Middle frontal gyrus (tissue), 1 donor: Measurements from ENCODE around the gene ASGR2.
"Not testable (repeated sequence)": the region's sequence is repeated elsewhere in the genome, so short reads cannot be mapped to it uniquely, and the experiment has no call there.

ENCODE experiments used
- DNase-seq: peaks from one replicate; pipeline ENCODE4 v3.0.0-alpha.2; 2015; ENCODE audit warnings: low spot score; ENCODE audit errors: extremely low spot score

The ASGR2 gene

DNA sequence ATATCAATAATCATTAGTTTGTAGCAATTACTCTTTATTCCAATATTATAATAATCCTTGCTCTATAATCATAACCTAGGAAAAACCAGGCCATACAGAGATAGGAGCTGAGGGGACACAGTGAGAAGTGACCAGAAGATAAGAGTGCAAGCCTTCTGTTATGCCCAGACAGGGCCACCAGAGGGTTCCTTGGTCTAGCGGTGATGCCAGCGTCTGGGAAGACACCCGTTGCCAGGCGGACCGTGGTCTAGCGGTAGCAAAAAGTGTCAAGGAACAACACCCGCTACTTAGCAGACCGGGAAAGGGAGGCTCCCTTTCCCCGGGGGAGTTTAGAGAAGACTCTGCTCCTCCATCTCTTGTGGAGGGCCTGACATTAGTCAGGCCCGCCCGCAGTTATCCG lies 11.8 kb upstream of the ASGR2 start:
- not testable (repeated sequence) for DNase-seq

DNA sequence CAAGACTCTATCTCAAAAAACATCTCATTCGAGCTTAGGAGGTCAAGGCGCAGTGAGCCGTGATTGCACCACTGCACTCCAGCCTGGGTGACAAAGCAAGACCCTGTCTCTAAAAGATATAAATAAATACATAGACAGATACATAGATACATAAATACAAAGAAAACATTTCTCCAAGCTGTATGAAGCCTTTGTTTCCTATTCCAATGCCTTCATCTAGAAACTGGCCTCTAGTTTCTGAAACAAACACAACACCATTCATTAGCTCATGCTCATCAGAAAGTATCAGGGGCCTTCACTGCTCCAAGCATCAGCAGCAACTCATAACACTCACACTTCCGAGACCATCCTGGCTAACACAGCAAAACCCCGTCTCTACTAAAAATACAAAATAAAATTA lies 10.3 kb upstream of the ASGR2 start:
- no peak for DNase-seq

DNA sequence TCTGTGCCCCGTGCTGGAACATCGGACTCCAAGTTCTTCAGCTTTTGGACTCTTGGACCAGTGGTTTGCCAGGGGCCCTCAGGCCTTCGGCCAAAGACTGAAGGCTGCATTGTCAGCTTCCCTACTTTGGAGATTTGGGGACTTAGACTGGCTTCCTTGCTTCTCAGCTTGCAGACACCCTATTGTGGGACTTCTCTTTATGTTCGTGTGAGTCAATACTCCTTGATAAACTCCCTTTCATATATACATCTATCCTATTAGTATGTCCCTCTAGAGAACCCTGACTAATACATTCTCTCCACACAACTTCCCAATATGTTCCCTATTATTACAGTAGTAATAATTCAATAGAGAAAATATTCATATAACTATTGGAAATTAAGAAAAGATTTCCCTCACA lies 9.2 kb upstream of the ASGR2 start:
- no peak for DNase-seq

DNA sequence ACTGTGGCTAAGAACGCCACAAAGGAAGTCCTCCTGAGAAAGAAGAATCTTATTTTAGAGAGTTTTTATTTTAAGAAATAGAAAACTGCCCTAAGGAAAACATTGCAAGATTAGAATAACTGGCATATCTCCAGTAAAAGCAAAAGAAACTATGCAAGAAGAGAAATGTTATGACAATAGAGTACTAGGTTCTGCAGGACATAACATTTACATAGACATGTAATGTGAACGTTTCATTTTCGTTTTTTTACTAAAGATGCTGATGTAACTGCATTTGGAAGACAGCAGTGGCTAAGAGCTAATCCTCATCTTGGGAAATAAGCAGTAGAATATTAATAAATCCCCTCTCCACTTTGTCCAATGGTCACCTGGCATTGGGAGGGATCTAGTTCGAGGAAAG lies 7.8 kb upstream of the ASGR2 start:
- DNase-seq, result no peak

DNA sequence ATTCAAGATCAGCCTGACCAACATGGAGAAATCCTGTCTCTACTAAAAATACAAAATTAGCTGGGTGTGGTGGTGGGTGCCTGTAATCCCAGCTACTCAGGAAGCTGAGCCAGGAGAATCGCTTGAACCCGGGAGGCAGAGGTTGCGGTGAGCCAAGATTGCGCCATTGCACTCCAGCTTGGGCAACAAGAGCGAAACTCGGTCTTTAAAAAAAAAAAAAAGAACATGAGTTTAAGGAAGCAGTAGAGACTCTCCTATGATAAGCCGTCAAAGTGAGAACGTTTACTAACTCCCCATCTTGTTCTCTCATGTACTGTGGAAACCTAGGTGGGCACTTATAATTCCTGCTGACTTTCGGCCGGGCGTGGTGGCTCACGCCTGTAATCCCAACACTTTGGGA lies 6.0 kb upstream of the ASGR2 start:
- DNase-seq, result not testable (repeated sequence)

DNA sequence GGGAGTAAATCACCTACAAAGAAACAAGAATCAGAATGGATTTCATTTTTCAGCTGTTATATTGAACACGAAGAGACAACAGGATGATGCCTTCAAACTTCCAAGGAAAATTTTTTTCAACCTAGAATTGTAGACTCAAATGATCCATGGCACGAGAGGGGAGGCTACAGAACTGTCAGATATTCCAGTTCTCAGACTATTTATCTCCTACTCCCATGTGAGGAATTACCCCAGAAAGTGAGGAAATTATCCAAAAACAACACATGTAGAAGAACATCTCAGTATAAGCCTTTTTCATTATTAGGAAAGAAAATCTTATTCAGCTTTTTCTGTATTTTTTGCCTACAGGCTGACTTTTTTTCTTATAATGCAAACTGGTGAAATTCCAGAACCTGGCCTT lies 5.5 kb upstream of the ASGR2 start:
- DNase-seq, result no peak

DNA sequence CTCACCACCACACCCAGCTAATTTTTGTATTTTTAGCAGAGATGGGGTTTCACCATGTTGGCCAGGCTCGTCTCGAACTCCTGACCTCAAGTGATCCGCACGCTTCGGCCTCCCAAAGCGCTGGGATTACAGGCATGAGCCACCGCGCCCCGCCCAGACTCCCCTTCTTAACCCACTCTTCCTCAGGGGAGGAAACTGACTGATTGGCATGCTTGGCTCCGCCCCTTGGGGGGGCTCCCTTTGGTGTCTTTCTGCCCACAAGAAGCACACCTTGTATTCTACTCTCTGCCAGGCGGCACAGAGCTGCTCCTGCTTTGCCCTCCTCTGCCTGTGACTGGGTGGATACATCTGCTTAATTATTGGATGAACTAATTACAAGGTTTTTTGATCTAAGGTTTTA lies 4.7 kb upstream of the ASGR2 start:
- no peak for DNase-seq

DNA sequence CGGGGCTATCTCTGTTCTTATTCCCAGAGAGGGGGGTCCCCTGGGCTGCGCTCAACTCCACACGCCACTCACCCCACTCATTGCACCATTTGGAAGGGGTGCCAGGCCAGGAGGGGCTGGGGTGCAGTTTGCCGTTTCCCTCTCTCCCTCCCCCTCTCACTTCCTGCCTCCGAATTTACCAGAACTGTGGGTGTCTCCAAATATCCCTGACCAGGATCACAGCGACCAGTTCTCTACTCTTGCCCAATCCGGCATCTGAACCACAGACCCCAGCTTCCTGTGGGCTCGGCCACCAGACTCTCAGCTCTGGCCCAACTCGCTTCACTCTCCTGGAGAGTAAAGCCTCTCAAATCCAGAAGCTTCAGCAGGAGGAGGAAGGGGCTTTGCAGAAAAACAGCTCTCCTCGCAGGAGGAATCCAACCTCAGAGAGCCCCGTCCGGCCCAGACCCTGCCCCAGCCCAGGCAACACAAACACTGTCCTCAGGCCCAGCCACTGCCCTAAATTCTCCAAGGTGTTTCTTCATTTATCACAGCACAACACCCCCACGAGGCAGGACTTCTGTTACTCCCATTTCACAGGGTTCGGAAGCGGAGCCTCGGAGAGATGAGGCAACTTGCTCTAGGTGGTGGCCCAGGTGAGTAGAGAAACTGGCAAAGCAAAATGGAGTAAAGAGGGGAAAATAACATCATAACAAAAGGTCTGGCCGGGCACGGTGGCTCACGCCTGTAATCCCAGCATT lies 423 bp upstream of the ASGR2 start:
- DNase-seq, result no peak

DNA sequence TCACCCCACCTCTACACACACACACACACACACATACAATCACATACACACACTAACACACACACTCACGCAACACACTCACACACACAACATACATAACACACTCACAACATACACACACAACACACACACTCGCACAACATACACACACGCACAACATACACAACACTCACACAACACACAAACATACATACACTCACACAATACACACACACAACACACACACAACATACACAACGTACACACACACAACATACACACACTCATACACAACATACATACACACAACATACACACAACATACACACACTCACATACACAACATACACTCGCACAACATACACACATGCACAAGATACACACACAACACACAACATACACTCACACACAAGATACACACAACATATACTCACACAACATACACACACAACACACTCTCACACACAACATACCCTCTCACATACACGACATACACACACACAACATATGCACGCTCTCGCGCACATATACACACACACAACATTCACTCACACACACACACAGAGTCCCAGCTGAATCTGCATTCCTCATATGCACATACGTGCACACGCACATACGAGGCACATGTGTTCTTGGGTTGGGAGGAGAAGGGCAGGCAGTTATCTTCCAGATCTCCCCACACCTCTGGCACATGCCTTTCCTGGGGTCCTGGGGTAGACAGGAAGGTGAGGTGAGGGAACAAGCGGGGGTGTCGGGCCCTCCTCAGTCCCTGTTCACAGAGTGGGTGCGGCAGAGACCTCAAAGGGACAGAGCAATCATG lies 1.1 kb downstream of the ASGR2 start:
- DNase-seq, result no peak

DNA sequence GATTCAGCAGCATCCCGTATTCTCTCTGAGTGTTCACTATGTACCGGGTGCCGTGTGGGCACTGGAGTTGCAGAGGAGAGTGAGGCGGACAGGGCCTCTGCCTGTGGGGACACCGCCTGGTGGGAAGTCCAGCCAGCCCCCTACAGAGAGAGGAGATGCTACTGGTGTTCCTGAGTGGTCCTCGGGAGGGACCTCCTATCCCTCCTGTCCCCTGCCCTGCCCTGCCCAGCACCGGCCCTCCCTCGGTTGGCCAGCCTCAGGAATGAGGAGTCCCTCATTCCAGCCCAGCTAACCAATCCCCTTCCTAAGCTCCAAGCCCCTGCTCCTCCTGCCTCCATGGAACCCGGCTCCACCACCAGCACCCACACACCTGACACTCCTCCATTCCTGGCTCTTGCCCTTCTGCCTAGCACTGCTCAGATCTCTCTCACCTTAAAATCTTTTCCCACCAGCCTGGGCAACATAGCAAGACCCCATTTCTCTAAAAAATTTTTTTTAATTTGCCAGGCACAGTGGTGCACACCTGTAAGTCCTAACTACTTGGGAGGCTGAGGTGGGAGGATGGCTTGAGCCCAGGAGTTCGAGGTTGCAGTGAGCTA lies 2.0 kb downstream of the ASGR2 start:
- no peak for DNase-seq

DNA sequence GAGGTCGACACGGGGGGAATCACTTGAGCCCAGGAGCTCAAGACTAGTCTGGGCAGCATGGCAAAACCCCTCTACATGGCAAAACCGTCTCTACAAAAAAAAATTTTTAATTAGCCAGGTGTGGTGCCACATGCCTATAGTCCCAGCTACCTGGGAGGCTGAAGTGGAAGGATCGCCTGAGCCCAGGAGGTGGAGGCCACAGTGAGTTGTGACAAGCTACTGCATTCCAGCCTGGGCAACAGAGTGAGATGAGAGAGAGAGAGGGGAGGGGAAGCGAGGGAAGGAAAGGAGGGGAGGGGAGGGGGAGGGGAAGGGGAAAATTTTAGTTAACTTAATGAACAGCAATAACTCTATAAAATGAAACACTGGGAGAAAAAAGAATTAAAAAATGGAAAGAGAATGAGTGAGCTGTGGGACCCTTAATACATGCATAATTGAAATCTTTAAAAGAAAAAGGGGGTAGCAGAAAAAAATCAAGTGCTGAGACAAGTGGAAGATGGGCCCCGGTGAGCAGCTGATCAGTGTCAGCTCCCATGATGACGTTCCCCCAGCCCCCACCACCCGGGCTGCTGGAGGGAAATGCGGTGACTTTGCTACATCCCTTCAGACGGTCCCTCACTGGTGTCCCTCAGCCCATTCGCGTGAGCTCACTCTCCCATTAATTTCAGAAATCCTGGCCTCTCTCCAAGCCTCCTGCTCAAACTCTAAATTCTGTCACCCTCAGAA lies 2.7 kb downstream of the ASGR2 start:
- DNase-seq, result no peak

DNA sequence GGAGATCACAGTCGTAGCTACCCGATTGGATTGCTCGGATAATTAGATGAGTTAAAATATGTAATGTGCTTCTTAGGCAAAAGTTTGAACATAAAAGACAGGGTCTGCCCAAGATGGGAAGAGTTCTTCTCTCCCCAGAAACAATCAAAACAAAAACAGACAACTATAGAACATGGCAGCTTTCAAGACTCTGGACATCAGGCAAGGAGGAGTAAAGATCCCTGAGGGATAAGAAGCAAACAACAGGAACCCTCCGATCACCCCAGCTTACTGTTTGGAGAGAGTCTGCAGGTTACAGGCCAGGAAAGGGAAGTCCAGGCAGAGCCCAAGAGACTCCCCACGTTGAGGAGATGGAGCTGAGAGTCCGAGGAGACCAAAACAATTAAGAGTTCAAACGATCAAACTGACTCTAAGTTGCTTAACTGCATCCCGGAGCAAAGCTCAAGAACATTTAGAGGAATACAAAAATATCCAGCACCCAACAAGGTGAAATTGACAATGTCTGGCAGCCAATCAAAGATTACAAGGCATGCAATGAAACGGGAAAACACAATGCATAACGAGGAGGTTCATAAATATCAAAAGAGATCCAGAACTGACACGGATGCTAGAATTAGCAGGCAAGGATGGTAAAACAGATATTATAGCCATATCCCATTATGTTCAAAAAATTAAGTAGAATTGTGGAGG lies 3.9 kb downstream of the ASGR2 start:
- DNase-seq, result no peak

DNA sequence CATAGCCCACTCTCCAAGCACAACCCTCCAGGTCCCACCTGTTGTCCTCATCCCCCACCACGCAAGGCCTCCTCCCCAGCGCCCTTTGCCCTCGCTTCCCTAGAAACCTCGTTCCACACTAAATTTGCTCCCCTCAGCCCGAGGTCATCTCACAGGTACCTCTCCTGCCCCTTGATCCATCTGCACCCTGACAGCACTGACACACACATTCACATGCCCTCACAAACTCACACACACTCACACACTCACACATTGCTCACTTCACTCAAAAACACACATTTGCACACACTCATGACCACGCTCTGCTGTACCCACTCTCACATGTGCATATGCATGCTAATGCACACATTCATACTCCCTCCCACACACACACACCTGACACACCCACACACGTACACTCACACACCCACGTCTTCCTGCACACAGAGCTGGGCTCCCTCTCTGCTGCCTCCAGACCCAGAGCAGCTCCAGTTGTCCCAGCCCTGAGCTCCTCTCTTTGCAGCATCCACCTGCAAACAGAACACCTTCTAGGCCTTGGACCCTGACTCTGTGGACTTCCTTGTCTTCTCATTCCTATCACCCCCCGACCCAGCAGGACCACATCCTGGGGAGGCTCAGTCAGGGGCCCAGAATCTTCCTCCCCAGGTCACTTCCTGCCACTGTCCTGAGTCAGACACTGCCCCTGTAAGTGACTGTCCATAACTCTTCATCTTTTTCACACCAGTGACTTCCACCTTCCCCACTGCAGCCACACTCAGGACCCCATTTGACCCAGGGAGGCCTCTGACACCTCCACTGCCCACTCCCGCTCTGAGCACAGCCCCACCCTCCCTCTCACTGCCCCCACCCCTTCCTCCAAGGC lies 4.9 kb downstream of the ASGR2 start:
- no peak for DNase-seq

DNA sequence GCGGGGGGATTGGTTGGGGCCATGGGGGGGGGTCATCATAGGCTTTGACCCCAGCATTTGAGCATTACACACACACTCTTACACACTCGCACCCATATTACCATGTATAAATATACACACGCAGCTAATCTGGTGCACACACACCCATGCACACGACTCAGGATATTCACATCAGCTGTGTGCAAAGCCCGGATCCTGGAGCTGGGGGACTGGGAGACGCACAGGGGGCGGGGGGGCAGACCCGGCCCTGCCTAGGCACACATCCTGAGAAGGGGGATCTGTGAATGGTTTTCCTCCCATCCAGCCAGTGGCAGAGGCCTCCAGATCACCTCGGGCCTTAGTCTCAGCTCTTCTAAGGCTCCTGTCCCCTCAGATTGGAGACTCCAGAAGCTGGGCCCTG lies 5.6 kb downstream of the ASGR2 start:
- DNase-seq, result no peak

DNA sequence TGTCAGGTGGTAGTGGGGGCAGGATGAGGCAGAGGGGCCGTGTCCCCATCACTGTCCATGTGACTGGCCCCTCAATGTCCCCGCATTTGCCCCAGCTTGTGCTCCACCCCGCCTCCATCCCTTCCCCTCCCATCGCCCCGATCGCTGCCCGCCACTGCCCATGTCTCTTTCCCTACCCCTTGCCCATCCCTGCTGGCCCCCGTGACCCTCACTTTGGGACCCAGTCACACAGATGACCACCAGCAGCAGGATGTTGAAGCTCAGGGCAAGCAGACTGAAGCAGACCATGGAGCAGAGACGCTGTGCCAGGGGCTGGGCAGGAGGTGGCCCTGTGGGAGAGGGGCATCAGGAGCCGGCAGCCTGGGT lies 6.1 kb downstream of the ASGR2 start:
- DNase-seq, result no peak

DNA sequence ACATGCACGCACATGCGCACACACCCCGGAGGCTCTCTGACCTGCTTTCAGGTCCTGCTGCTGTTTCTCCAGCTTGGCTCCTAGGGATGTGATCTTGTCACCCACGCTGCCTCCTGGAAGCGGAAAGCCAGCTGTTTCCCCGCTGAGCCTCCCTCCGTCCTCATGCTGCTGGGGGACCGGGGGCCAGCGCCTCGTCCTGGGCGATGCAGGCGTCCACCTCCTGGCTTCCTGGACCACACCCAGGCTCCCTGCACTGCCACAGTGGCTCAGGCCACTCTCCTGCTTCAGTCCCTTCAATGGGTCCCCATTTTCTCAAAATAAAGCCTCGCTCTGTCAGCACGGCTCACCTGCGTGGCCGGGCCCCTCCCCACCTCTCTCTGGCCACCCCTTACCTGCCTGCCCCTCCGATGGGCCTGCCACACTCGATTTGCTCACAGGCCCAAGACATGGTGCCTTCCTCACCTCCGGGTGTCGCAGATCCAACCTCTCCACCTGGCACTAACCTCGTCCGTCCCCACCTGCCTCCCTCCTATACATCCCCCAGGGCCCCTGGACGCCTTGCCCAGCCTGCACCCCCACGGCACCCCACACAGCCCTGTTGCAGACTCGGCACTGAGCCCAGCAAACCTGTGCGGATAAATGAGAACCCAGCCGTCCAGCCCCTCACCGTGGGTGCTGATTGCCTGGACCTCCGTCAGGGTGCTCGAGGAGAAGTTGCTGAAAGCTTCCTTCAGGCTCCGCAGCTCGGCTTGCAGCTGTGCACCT lies 6.6 kb downstream of the ASGR2 start:
- DNase-seq, result no peak

DNA sequence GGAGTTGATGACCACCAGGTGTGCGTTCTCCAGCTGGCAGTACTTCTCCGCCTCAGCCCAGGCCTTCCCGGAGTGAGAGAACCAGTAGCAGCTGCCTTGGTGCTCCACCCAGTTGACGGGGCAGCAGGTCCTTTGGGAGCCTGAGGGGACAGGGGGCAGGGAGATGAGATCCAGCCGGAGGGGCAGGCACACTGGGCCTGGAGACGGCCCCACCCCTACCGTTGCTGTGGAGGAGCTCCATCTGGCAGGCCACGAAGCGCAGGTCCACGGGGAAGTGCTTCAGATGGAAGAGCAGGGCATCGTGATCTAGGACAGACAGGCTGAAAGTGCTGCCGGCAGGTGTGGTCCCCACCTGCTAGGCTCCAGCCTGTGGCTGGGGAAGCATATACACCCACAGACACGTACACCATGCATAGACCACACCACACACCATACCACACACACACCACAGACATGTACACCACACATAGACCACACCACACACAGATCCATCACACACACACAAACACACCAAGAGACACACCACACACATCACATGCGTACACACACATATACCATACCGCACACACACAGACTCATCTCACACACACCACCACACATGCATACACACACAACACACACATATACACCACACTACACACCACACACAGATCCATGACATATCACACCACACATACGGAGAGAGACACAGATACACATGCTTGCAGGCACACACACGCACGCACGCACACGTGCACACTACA lies 7.4 kb downstream of the ASGR2 start:
- DNase-seq, result no peak

DNA sequence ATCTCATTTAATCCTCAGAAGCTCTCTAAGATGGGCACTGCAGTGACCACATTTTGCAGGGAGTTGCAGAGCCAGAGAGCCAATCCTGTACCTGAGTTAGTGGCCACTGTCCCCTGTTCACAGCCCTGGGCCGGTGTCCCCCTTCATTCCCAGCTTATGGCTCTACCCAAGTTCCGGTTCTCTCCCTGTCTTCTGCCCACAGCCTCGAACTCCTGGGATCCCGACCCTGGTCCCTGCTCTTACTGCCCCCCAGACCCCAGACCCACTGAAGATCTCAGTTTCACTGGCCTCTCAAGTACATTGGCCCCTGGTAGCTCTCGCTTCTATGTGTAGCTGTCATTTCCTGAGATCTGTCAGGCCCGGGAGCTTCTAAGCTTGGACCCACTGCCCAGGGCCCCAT lies 12.2 kb downstream of the ASGR2 start:
- no peak for DNase-seq

DNA sequence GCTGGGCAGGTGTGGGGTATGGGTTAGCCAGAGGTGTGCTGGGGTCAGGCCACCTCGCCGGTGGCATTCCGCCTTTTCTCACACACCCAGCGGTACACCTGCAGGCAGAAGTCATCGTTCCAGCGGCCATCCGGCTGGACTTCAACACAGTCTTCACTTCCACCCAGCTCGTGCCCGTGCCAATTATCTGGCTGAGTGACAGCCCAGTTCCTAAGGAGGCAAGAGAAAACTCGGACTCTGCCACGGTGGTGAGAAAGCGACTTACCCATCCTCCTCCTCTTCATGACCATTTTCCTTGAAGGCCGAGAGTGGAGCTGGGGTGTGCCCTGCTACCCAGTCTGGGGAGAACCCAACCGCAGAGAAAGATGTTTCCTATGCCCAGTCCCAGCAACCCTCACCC lies 13.1 kb downstream of the ASGR2 start:
- no peak for DNase-seq
